GM18909 (cell line): ENCODE results near the gene IRX1.

ENCODE experiments used
- ATAC-seq: cut with Tn5 transposase; IDR thresholded peaks from one replicate; pipeline ENCODE4 v1.9.1; 2021; ENCODE audit warnings: mild to moderate bottlenecking; ENCODE audit not compliant: unreplicated experiment, poor library complexity

The IRX1 gene

DNA sequence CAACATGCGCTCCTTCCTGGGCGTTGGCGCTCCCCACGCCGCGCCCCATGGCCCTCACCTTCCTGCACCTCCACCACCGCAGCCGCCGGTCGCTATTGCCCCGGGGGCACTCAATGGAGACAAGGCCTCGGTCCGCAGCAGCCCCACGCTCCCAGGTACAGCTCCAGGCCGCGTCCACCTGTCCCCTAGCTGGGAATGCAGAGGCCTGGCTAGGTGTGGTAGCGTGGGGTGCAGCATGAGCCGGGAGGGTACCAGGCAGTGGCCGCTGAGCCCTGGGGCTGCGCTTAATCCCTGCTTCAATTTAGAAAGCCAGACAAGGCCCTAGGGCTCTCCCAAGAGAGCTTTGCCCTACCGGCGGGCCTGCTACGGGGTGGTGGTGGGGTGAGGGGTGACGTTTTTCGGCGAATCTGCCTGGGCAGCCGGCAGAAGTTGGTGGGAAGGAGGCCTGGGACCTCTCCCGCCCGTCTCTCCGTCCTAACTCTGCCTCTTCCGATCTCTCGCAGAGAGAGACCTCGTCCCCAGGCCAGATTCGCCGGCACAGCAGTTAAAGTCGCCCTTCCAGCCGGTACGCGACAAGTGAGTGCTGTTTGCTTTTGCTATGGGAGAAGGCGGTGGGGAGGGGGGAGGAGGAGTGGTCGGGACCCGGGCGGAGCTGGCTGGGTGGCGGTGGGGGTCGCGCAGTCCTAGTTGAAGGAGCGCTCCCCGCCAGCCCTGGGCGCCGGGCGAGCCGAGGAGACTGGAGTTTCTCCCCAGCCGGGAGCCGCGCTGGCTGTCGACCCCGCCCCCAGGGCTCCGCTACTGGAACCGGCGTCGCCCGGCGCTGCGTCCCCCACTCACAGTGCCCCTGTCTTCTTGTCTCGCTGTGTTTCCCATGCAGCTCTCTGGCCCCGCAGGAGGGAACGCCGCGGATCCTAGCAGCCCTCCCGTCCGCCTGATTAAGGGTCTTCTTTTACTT lies 4.8 kb downstream of the IRX1 start:
- no peak for ATAC-seq

DNA sequence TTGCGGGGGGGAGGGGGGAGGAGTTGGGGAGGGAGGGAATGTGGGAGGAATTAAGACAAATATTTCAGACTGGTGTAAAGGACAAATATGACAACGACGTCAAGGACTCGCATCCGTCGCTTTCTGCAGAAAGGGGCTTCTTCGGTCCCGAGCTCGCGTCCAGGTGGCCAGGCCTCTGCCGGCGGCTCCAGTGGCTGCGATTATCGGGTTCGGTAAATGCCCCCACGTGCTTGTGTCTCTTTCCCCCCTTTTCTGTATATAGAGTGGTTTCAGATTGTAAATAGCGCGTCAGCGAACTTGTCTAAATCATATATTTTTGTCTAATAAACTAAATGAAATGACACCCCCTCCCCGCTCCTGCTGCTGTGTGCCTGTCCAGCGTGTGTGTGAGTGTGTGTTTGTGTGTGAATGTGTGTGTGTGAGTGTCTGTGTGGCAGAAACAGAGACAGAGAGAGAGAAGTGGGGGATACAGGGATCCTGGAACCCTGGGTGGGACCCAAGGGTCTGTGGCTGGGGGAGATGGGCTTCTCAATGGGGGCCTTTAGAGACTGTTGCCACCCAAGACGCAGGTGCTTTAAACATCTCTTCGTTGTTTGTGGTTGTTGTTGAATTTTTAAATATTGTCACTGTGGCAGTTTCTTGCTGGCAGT lies 5.6 kb downstream of the IRX1 start:
- no peak for ATAC-seq

DNA sequence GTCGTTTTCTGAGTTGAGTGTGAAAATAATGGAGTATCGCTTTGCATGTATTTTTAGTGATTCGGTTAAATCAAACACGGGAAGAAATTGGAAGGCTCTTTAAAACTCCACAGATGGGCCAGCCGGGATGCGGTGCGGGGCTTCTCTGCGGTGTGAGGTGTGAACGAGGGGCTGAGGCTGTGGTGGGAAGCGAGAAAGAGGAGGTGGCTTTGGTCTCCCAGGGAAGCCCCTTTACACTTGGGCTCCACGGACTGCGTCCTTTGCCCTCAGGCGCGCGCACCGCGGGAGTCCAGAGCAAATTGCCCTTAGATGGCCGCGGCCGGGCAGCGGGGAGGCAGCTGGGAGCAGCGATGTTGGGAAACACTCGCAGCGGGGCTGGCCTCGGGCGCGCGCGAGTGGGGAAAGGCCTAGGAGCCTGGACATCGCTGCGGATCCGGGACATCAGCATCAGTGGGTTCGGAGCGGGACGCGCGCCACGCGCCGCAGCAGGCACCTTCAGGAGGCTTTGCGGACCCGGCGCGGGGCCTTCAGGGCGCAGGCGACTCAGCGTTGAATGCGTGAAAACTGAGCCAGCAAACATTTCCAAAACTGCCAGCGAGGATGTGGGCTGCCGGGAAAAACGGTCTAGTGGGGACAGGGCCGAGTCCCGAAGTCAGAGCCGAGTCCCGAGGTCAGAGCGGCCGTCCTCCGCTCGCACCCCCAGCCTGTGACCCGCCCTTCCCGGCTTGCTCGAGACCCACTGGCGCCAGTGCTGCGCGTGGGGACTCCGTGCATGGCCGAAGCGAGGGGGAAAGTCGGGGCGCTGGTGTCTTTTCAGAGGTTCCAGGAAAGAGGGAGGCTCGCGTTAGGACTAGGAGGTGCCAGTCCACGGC lies 6.5 kb downstream of the IRX1 start:
- no peak for ATAC-seq

DNA sequence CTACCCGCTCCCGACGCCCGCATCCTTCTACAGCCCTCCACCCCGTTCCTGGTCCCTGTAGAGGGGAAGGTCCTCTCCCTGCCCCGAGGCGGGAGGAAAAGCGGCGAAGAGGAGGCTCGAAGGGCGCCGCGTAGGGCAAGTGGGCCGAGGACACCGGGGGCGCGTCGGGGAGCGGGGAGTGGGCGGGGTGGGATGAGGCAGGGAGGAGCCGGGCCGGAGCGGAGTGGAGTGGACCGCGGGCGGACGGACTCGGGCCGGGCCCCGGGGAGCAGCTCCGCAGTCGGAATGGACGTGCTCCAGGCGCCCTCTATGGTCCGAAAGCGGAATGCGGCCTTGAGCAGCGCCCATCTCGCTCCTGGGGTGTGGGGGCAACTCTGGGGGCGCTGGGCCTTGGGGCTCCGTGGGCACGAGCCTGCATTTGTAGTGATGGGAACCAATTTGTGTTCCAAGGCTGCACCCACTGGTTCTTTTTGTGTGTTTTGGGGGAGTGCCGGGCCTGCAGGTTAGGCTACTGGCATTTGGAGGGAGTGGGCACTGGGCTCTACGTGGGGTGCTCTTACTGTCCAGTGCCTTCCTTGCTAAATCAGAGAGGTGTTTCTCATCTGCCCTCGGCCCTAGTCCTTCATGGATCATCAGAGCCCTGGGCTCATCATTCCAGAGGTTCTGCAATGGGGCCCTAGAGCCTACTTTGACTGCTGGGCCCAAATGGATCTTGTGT lies 7.3 kb downstream of the IRX1 start:
- ATAC-seq = no peak

DNA sequence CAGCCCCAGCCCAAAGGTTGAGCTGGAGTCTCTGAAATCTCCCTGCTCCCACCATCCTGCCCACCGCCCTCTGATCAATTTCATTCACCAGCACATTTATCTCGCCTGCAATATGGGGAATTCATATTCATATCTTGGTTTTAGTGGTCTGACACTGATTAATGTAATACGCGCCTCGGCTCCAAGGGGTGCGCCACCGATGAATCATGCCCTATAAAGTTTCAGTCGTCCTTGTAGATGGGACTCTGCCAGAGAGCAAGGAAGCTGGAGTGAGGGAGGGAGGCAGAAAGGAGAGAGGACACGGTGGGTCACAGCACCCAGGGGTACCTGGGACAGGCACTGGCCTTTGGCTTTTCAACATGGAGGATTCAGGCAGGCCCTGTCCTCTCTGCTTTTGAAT lies 8.9 kb downstream of the IRX1 start:
- no peak for ATAC-seq

DNA sequence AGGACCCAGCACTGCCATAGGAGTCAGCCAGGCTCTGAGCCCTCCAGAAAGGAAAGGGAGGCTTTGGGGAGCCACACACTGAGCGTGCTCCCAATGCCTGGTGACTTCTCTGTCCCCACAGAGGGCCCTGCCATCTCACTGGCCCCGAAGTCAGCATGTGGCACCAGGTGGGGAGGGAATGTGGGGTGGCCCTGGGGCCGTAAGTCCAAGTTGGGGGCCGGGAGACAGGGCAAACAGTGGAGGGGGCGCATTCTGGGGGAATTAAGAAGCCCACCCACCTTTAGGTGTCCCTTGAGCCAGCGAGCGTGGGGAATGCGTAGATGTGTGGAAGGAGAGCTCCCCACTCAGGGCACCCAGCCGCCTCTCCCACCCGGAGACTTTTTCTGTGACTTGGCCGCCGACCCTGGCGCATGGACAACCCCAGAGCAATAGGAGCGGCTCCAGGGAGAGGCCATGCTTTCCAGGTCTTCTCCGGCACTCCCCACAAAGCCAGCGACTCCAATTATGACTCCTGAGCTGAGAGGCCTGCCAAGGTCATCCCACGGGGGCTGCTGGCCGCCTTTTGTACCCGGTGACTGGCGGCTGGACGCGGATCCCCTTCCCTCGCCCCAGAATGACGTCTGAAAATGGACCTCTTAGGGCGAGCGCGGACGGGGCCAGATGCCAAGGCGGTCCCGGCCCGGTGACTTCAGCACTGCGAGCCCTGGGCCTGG lies 9.8 kb downstream of the IRX1 start:
- no peak for ATAC-seq

DNA sequence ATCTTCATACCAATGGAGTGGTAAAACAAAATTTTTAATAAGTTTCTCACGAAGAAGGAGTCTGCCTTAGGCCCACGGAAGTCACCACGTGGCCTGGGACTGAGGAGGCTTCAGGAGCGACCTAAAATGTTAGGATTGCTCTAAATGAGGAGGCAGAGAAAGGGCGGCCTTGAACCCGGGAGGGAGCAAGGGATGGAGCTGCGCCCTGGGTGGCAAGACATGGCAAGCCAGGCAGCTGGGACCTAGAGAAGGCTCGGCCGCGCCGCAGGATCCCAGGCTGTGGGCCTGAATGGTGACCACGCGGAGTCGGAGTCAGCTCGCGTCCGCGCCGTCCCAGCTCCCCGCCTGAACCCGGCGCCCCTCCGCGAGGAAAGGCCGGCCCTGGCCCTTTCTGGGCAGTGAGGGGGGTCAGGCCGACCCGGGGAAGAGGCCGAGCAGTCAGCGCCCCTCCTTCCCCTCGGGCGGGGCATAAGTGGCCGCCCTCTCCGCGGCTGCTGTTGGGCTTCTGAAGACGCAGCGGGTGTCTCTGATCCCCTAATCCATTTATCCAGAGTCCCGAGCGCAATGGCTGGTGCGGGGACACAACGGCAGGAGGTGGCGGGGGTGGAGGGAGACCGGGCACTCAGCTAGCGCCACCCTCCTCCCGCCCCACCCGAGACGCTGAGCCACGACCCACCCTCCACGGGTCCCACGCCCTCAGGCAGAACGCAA lies 10.6 kb downstream of the IRX1 start:
- no peak for ATAC-seq

DNA sequence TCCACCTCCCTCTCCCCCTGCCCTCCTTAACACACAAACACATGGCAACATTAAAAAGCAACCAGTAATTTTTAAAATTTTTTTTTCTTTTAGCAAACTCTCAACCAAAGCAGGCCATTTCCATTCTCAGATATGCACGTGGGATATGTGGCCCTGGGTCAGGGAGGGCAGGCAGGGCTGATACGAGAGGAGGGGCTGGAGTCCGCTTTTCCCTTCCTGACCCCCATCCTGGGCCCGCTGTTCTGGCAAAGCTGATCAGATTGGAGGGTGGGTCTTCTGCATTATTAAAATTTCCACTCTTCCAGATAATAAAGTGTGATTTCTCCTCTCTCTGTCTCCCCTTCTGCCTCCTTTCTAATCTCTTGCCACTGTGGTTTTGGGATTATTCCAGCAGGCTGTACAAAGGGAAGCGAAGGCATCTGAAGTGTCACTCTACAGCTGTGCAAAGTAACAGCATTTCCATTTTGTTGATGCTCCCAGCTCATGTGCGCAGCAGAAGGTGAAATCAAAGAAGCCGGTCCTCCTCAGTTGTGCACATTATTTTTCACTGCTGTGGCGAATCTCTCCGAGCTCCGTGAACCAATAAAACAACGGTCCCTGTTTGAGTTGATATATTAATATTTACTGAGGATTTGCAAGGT lies 12.0 kb downstream of the IRX1 start:
- ATAC-seq = no peak

DNA sequence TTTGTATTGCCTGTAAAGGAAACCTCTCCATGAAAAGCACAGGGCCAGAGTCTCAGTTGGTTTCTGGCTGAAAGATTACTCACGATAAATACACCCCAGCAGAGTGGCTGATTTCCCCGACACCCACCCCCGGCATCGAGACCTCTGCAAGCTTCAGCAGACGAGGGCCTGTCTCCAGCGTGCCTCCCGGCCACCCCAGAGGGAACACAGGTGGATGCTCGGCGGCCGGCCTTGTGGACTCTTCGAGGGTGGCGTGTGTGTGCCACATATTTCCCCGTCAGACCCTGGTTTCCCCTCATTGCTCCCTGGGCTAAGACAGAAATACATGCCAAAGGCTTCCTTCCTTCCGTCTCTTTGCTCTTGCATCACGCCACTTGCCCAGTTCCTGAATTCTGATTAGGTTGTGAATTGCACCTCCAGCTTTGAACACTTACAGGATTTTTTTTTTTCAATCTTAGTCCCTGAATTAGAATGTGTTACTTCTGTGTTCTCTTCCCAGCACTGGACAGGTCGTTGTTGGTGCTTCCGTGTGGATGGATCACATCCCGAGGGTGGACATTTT lies 13.6 kb downstream of the IRX1 start:
- no peak for ATAC-seq

DNA sequence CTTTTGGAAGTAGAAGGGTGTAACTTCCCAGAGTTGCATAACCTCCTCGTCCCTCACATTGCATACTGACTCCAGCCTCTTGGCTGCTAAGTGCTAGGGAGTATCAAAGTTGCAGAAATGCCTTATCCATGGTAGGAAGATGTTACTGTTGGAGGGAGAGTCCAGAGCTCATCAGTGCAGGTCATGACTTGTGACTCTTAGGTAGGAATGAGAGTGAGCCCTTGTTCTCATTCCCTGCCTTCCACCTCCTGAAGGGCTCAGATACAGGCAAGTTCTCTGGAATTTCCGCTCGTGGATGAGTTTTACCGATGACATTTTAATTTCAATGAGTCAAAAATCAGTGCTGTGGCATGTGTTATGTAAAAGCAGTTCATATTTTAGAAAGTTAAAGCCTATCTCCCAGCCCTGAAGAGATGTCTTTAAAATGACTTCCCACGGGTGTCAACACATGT lies 17.0 kb downstream of the IRX1 start:
- ATAC-seq = no peak

DNA sequence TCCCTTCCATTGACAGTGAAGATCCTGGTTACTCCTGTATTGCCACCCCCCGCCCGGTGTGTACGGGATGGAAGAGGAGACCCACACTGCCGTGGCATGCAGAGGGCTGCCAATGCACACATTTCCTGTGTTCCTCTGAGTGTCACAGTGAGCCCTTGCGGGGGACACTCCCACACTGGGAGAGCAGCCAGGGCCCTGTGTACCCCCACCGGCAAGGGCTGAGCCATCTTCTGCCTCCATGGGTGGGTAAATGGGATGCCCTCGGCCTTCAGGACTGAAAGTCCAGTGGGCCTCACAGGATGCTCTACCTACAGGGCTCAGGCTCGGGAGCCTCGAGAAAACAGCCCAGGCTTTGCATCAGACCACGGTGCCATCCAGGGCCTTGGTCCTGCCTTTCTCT lies 18.1 kb downstream of the IRX1 start:
- ATAC-seq = no peak

DNA sequence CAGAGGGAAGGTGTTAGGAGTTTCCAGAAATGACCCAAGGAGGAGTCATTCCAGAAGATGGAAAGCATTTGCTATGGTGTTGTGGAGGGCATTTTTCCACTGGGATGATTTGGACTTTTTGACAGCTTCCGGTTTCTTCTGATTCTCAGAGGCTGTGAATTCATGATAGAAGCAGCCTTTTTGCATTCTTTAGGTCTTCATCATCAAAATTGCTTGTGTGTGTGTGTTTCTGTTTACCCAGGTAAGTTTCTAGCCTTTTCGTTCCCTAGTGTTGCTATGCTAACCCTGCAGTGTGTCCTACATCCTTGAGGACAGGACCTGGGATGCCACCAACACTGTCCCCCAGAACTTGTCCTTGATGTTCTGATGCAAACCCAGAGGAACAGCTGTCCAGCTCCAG lies 19.6 kb downstream of the IRX1 start:
- ATAC-seq = no peak

DNA sequence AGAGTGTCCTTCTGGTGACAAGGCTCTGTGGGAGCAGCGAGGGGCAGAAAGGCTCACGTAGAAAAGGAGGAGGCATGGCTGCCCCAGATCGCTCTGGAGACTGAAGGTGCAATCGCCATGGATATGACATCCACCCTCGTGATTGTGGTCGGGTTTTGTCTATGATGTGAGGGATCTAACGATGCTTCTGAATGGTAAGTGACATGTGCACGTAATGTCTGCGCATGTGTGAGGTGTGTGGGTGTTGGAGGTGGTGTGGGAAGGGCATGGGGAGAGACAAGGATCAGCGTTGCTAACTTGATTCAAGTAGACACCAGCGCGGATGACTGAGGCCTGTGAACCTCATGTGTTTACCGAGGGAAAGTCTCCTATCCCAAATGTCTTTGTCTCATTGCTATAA lies 20.2 kb downstream of the IRX1 start:
- no peak for ATAC-seq

DNA sequence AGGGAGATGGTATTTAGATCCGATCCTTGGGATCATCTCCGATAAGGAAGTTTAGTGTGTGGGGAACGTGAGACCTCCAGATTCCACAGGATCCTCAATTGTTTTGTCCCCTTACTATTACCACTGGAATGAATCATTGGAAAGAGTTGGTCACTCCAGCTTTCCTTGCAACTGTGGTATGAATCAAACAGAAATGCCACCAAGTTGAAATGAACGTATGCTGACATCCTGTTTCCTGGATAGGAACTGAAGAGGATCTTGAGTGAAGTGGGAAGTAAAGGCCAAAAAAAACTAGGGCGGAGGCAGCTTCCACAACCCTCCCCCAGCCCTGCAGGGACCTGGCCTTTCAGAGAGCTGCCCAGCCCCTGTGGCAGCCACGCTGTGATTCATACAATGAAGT lies 23.9 kb downstream of the IRX1 start:
- ATAC-seq = no peak

DNA sequence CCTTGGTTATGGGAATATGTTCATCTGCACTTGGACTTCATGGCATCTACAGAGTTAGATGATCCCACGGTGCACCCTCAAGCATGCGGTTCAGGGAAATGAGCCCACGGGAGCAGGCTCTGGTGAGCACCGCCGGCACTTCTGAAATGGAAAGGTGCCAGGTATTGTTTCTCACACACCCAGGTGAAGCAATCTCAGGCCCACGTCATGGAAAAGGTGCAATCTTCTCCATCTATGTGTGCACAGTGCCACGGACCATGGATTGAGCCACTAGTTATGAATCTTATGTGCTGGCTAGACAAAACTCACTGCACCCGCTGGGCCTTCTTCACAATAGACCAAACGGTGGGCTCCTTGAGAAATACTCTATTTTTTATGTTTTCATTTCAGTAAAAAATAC lies 27.3 kb downstream of the IRX1 start:
- no peak for ATAC-seq

DNA sequence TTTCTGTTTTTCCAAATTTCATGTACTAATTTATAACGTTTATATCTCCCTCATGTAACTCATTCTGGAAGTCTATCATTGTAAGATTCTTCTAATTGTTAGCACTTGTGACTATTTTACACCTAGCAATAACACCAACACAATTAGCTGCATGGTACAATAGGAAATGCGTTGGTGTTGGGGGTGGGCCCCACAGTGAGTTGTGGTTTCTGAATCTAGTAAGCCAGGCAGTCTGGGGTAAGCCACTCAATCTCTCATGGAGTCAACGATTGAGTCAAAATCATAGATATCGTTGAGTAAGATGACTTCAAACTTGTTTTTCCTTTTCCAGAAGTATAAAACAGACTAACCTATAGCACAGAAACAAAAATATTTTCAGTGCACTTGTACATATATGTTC lies 30.0 kb downstream of the IRX1 start:
- ATAC-seq = no peak

DNA sequence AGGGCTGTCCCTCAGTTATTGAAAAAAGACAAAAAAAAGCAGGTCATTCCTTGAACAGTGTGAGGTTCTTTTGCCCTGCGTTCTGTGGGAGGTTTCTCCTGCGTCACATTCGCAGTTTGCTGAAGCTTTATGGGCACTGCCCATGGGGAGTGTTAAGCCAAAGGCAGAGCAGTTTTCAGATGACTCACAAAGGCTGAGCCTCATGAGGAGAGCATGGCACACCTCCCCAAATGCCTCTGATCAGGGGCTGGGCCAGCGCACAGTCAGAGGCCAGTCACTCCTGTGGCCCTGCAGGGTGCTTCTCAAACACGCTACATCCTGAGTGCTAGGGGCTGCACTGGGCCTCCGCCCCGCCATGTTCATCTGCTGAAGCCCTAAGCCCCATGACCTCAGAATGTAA lies 38.4 kb downstream of the IRX1 start:
- ATAC-seq = no peak

DNA sequence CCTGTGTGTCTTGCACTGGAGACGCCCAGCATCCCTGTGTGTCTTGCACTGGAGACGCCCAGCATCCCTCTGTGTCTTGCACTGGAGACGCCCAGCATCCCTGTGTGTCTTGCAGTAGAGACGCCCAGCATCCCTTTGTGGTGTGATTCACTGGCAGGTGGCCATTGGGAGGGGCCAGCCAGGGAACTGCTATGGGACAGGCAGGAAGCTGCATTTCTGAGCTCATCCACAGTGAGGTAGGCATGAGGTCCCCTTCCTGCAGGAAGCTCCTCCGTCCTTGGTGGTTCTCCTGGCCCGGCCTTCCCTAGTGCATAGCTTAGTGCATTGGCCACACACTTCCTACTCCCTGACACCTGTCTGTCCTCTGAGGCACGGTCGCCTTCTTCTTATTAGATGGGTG lies 43.5 kb downstream of the IRX1 start:
- no peak for ATAC-seq
